ENCODE measurements around the gene RAB3C. TPM values are rescaled to one million over a fixed set of nuclear protein-coding genes. Genes with fewer than 3 reads are reported as not detected.

Gene RAB3C
- total RNA-seq, 3 donors from 2014 or later: 2.9 to 4.8 (median 3.1) TPM

DNA sequence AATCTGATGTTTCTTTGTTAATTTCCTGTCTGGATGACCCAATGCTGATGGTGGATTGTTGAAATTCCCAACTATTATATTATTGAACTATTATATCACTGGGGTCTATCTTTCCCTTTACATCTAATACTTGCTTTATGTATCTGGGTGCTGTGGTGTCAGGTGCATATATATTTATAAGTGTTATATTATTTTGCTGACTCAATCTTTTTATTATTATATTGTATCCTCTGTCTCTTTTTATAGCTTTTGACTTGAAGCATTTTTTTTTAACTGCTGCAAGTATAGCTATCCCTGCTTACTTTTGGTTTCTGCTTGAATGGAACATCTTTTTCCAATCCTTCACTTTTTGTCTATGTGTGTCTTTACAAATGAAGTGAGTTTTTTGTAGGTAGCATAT lies 255.9 kb downstream of the RAB3C start:
- intact Hi-C loops (cut with DNase I, micrococcal nuclease): no loop called here
- H3K36me3 ChIP-seq (ENCODE audit: low read depth): no peaks in the 10 kb centered on the region
- ATAC-seq: no peak
- peaks cover 2% of the 10 kb centered on the region for H3K9me3 ChIP-seq
- no peak for DNase-seq
- H3K4me3 ChIP-seq: no peak overlapping the region
- TF ChIP-seq, protein P1, sequence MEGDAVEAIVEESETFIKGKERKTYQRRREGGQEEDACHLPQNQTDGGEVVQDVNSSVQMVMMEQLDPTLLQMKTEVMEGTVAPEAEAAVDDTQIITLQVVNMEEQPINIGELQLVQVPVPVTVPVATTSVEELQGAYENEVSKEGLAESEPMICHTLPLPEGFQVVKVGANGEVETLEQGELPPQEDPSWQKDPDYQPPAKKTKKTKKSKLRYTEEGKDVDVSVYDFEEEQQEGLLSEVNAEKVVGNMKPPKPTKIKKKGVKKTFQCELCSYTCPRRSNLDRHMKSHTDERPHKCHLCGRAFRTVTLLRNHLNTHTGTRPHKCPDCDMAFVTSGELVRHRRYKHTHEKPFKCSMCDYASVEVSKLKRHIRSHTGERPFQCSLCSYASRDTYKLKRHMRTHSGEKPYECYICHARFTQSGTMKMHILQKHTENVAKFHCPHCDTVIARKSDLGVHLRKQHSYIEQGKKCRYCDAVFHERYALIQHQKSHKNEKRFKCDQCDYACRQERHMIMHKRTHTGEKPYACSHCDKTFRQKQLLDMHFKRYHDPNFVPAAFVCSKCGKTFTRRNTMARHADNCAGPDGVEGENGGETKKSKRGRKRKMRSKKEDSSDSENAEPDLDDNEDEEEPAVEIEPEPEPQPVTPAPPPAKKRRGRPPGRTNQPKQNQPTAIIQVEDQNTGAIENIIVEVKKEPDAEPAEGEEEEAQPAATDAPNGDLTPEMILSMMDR (IDR thresholded peaks at IDR 0.05): no peak
- no peaks in the 10 kb centered on the region for H3K4me1 ChIP-seq (ENCODE audit: low read depth)

DNA sequence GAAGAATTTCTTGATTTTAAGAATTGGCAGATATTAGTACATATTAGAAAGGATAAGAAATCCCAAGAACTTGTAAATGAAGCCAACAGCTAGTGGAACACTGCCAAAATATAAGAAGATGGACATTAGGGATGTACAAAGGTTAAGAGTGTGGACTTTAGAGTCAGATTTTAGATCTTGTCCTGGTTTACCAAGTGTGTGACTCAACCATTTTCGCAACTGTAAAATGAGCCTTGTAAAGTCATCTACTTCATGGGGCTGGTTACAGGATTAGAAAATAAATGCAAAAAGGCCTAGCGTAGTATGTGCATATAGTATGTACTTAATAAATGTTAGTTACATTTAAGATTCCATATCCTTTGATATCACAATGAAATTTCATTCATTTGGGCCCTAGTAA lies 260.0 kb downstream of the RAB3C start:
- ATAC-seq (no peak), DNase-seq (no peak)
- intact Hi-C loops (cut with DNase I, micrococcal nuclease): no loop called here

GRCh38 chr5:58844395-58844794 lies 261.5 kb downstream of the RAB3C start:
- Histone ChIP-seq H3K36me3 (ENCODE audit: low read depth) (no peaks in the 10 kb centered on the region), H3K9me3 (peaks cover 2% of the 10 kb centered on the region), H3K4me3 (no peak overlapping the region), H3K4me1 (ENCODE audit: low read depth) (no peaks in the 10 kb centered on the region)
- ATAC-seq (no peak), DNase-seq (no peak)
- intact Hi-C loops (cut with DNase I, micrococcal nuclease): no loop called here
- TF ChIP-seq, protein P1 (IDR thresholded peaks at IDR 0.05): no peak

More for the DNA sequence above, 260.0 kb downstream of the RAB3C start:
- TF ChIP-seq, protein P1 (IDR thresholded peaks at IDR 0.05): no peak
- H3K36me3 ChIP-seq (ENCODE audit: low read depth): no peaks in the 10 kb centered on the region
- no peaks in the 10 kb centered on the region for H3K4me1 ChIP-seq (ENCODE audit: low read depth)
- peaks cover 2% of the 10 kb centered on the region for H3K9me3 ChIP-seq
- no peak overlapping the region for H3K4me3 ChIP-seq

GRCh38 chr5:58847041-58847440 lies 264.2 kb downstream of the RAB3C start:
- no peak overlapping the region for H3K4me3 ChIP-seq
- H3K9me3 ChIP-seq: no peaks in the 10 kb centered on the region
- H3K36me3 ChIP-seq (ENCODE audit: low read depth): no peaks in the 10 kb centered on the region
- H3K4me1 ChIP-seq (ENCODE audit: low read depth): no peaks in the 10 kb centered on the region
- intact Hi-C loops (cut with DNase I, micrococcal nuclease): no loop called here
- TF ChIP-seq, protein P1 (IDR thresholded peaks at IDR 0.05): no peak
- ATAC-seq (no peak), DNase-seq (no peak)

DNA sequence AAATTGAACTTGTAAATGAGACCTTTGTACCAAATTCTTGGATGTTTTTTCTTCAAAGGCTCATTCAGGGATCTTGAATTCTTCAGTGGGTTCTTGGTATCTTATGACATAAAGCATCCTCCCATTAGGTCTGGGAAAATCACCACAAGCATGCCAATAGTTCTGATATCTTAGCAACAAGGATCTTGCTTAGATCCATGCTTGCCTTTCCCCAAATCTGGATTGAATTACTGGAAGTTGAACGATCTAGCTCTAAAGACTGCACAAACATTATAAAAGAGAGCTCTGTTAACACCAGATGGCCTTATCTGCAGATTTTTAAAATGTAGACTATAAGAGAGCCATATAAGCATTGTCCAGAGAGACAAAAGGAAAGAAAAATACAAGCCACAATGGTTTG lies 266.3 kb downstream of the RAB3C start:
- DNase-seq (no peak), ATAC-seq (no peak)
- H3K4me3 ChIP-seq: no peak overlapping the region
- H3K36me3 ChIP-seq (ENCODE audit: low read depth): no peaks in the 10 kb centered on the region
- intact Hi-C loops (cut with DNase I, micrococcal nuclease): no loop called here
- no peaks in the 10 kb centered on the region for H3K4me1 ChIP-seq (ENCODE audit: low read depth)
- no peaks in the 10 kb centered on the region for H3K9me3 ChIP-seq
- TF ChIP-seq, protein P1 (IDR thresholded peaks at IDR 0.05): no peak

All from mucosa of descending colon (tissue), 3 donors.